Smooth muscle cell of trachea (primary cell): Measurements from ENCODE around the gene RBM17. TPM values are rescaled to one million over a fixed set of nuclear protein-coding genes. Genes with fewer than 3 reads are reported as not detected.

Experiments used
- total RNA-seq: library from RNA; depleted of rRNA; stranded (reverse); fragments of >200 nt; gene quantifications from 2 replicates; pipeline ENCODE4 v1.2.1, GENCODE V29; 2014

The RBM17 gene
- 34.1 and 45.5 TPM in 2 replicates for total RNA-seq

GRCh38 chr10:6088721-6089333 lies at the start of gene RBM17:
TSS of gene RBM17 (plus strand) at chr10:6089034. CDS start at chr10:6097066, 8,032 bp downstream.

GRCh38 chr10:6062101-6062771 lies 26.6 kb upstream of the RBM17 start, which contains the start of gene IL2RA:
TSS of gene IL2RA (minus strand) at chr10:6062367. CDS start at chr10:6062151, 216 bp downstream.

Other genes with a start within 250 kb of the RBM17 start
- gene ANKRD16, start 199.1 kb upstream of the RBM17 start, total RNA-seq, result 8.4 and 12.9 TPM in 2 replicates
- gene FBH1, start 198.8 kb upstream of the RBM17 start, total RNA-seq, result 96.6 and 151 TPM in 2 replicates
- gene IL15RA, start 111.5 kb upstream of the RBM17 start, total RNA-seq, result 3.5 and 13.7 TPM in 2 replicates
- not detected in 2 replicates for gene IL2RA, start 26.7 kb upstream of the RBM17 start, total RNA-seq
- 20.1 and 65.7 TPM in 2 replicates for gene PFKFB3, start 113.9 kb downstream of the RBM17 start, total RNA-seq